HepG2 (cell line): ENCODE results near the gene TBX5. TPM values are rescaled to one million over a fixed set of nuclear protein-coding genes. Genes with fewer than 3 reads are reported as not detected.

ENCODE experiments used
- ATAC-seq: fragments of 200-7000 bp; cut with Tn5 transposase; 3 replicates; pipeline ENCODE4 v1.9.1; 2020; ENCODE audit warnings: mild to moderate bottlenecking, moderate library complexity
- BruUV-seq: library from RNA; stranded (reverse); fragments of 400-500 nt; replicated peaks from 2 replicates; lab custom pipeline; 2021; lab: Mats Ljungman, UMichigan
- CTCF ChIA-PET: fragments of 300-600 bp; formaldehyde crosslinking; extraction: SDS; loops from one replicate; lab custom pipeline; 2021; ENCODE audit warnings: low total read pairs, inconsistent platforms, low intra/inter-chr PET ratio; lab: Yijun Ruan, JAX
- POLR2A ChIA-PET: fragments of 350-600 bp; sonication (Branson Sonifier 250); formaldehyde crosslinking; loops from one replicate; lab custom pipeline; 2020; ENCODE audit warnings: antibody characterized with exemption, inconsistent platforms; lab: Yijun Ruan, JAX
- DNase-seq: peaks from one replicate; pipeline ENCODE4 v3.0.0-alpha.2; 2015; ENCODE audit warnings: low spot score
- FAIRE-seq: peaks from 3 replicates; lab custom pipeline; 2011; peaks lifted over from hg19 to GRCh38; lab: Jason Lieb, UNC
- H2AFZ ChIP-seq: one replicate; pipeline ENCODE4 v1.6.1; 2011; ENCODE audit warnings: low read length, inconsistent platforms
- H3K27ac ChIP-seq: fragments of 300-600 bp; 3 replicates; pipeline ENCODE4 v1.8.0; 2011; ENCODE audit warnings: mixed run types, mild to moderate bottlenecking, mixed read lengths, low read length, inconsistent platforms; ENCODE audit not compliant: insufficient read depth; ENCODE audit errors: extremely low read length
- H3K27me3 ChIP-seq, 2 experiments: fragments of 200-600 bp in 1 of 2; 2 replicates in 1 of 2; 3 replicates in 1 of 2; pipeline versions ENCODE4 v1.6.0 to v1.8.0; 2011; ENCODE audit warnings: low read length in 2 of 2, mild to moderate bottlenecking in 2 of 2, moderate library complexity in 2 of 2, inconsistent platforms in 1 of 2; ENCODE audit not compliant: insufficient read depth in 2 of 2, control insufficient read depth in 1 of 2
- H3K36me3 ChIP-seq, 2 experiments: fragments of 200-600 bp in 1 of 2; replicated peaks in 1 of 2; 2 replicates in 1 of 2; 3 replicates in 1 of 2; pipeline versions ENCODE4 v1.5.1 to v1.8.0; 2011; ENCODE audit warnings: low read length in 2 of 2, inconsistent platforms in 1 of 2; ENCODE audit not compliant: insufficient read depth in 2 of 2, control insufficient read depth in 1 of 2
- H3K4me1 ChIP-seq: 2 replicates; pipeline ENCODE4 v1.5.1; 2012; ENCODE audit warnings: low read length, inconsistent platforms; ENCODE audit not compliant: insufficient read depth
- H3K4me2 ChIP-seq: 2 replicates; pipeline ENCODE4 v1.6.0; 2011; ENCODE audit warnings: low read depth, low read length, inconsistent platforms
- H3K4me3 ChIP-seq, 3 experiments: fragments of 200-600 bp in 1 of 3; sonication (generic), shearing (Covaris generic) in 1 of 3; replicated peaks in 1 of 3; 2 replicates each; pipeline ENCODE4 v1.5.1; 2011 to 2016; ENCODE audit warnings: low read length in 3 of 3, inconsistent platforms in 2 of 3, low read depth in 2 of 3, mild to moderate bottlenecking in 2 of 3, control low read depth in 1 of 3, mixed read lengths in 1 of 3; ENCODE audit not compliant: insufficient read depth in 1 of 3
- H3K79me2 ChIP-seq: one replicate; pipeline ENCODE4 v1.6.1; 2011; ENCODE audit warnings: low read length, inconsistent platforms; ENCODE audit not compliant: insufficient read depth
- H3K9ac ChIP-seq: 2 replicates; pipeline ENCODE4 v1.6.0; 2011; ENCODE audit warnings: mild to moderate bottlenecking, low read depth, low read length, inconsistent platforms; ENCODE audit not compliant: insufficient read depth
- H3K9me3 ChIP-seq: 2 replicates; pipeline ENCODE4 v1.5.1; 2012; ENCODE audit warnings: mild to moderate bottlenecking, low read length
- H4K20me1 ChIP-seq: 2 replicates; pipeline ENCODE4 v1.6.0; 2011; ENCODE audit warnings: inconsistent platforms, mild to moderate bottlenecking, low read length, moderate library complexity; ENCODE audit not compliant: insufficient read depth
- ARNT ChIP-seq: fragments of 450-650 bp; IDR thresholded peaks from 2 replicates; pipeline ENCODE4 v1.6.1; 2017
- ATF7-NPFF ChIP-seq: sonication (generic); formaldehyde crosslinking; IDR thresholded peaks from 2 replicates; pipeline ENCODE4 v1.8.1; 2023; ENCODE audit warnings: mild to moderate bottlenecking, low read depth, missing genetic modification reagents, moderate library complexity
- CHCHD3 ChIP-seq: sonication (generic); formaldehyde crosslinking; IDR thresholded peaks from 2 replicates; pipeline ENCODE4 v1.8.0; 2022; ENCODE audit warnings: mild to moderate bottlenecking, missing genetic modification reagents, moderate library complexity
- DNMT1 ChIP-seq: sonication (generic); formaldehyde crosslinking; IDR thresholded peaks from 2 replicates; pipeline ENCODE4 v1.5.1; 2020; ENCODE audit warnings: mild to moderate bottlenecking, missing genetic modification reagents
- ERF ChIP-seq: IDR thresholded peaks from 2 replicates; pipeline ENCODE4 v1.6.1; 2018; ENCODE audit warnings: missing biosample characterization, missing genetic modification reagents
- KLF13 ChIP-seq: sonication (generic); formaldehyde crosslinking; IDR thresholded peaks from 2 replicates; pipeline ENCODE4 v1.4.0; 2020; ENCODE audit warnings: mild to moderate bottlenecking, missing genetic modification reagents
- RFX1 ChIP-seq: fragments of 450-650 bp; IDR thresholded peaks from 2 replicates; pipeline ENCODE4 v1.6.1; 2017
- YY1 ChIP-seq: IDR thresholded peaks from 2 replicates; pipeline ENCODE4 v1.6.1; 2011; ENCODE audit warnings: low read length, low read depth, moderate library complexity, mild to moderate bottlenecking; ENCODE audit not compliant: insufficient read depth, insufficient replicate concordance
- ZNF446 ChIP-seq: sonication (generic); formaldehyde crosslinking; IDR thresholded peaks from 2 replicates; pipeline ENCODE4 v1.5.0; 2020; ENCODE audit warnings: mild to moderate bottlenecking, missing genetic modification reagents
- ZNF451 ChIP-seq: sonication (generic); formaldehyde crosslinking; IDR thresholded peaks from 2 replicates; pipeline ENCODE4 v1.5.0; 2020; ENCODE audit warnings: mild to moderate bottlenecking, missing genetic modification reagents
- ZNF563 ChIP-seq: sonication (generic); formaldehyde crosslinking; IDR thresholded peaks from 2 replicates; pipeline ENCODE4 v1.8.0; 2022; ENCODE audit warnings: mild to moderate bottlenecking, moderate library complexity, missing genetic modification reagents
- ZNF570 ChIP-seq: sonication (generic); formaldehyde crosslinking; IDR thresholded peaks from 2 replicates; pipeline ENCODE4 v1.4.0; 2020; ENCODE audit warnings: mild to moderate bottlenecking, missing genetic modification reagents, borderline replicate concordance
- ZNF761 ChIP-seq: sonication (generic); formaldehyde crosslinking; conservative IDR thresholded peaks from 2 replicates; pipeline ENCODE4 v1.4.0; 2020; ENCODE audit warnings: mild to moderate bottlenecking, missing genetic modification reagents
- ZNF766 ChIP-seq: sonication (generic); formaldehyde crosslinking; IDR thresholded peaks from 2 replicates; pipeline ENCODE4 v1.5.0; 2020; ENCODE audit warnings: missing genetic modification reagents, borderline replicate concordance
- WGBS: methylation state at CpG from one replicate; pipeline ENCODE4 v1.1.6; 2017; ENCODE audit warnings: low lambda C conversion rate; 5-methylcytosine and 5-hydroxymethylcytosine counted together
- in situ Hi-C: cut with HindIII; loops from 2 replicates; pipeline ENCODE4 v1.10.0; 2017; ENCODE audit warnings: low pct_unique_long_range_greater_than_20kb; ENCODE audit not compliant: extremely low pct_ligation_motif_present
- intact Hi-C: fragments of 100-400 bp; cut with micrococcal nuclease; formaldehyde crosslinking; loops from one replicate; pipeline ENCODE4 v1.10.0; 2022; ENCODE audit not compliant: unreplicated experiment
- polyA plus RNA-seq, 8 experiments: library from polyadenylated mRNA; depleted of rRNA in 3 of 8; stranded (reverse) in 7 of 8; unstranded in 1 of 8; fragments of >200 nt; fragmentation: Illumina TruSeq in 4 of 8; extraction: Trizol in 4 of 8; gene quantifications; 2 replicates each; pipeline versions ENCODE4 v1.2.1 to v1.2.3, GENCODE V29; 2011 to 2016; ENCODE audit warnings: low read depth in 4 of 8, missing spikeins in 1 of 8, mixed read lengths in 1 of 8; ENCODE audit not compliant: insufficient read depth in 1 of 8
- total RNA-seq, 5 experiments: library from RNA; depleted of rRNA; stranded (reverse); fragments of >200 nt; fragmentation: Illumina TruSeq; extraction: Trizol; gene quantifications; 2 replicates each; pipeline ENCODE4 v1.2.3, GENCODE V29; 2016; ENCODE audit warnings: low read depth in 1 of 5
- TF ChIP-seq, protein P1 (sequence below): IDR thresholded peaks from 2 replicates; pipeline ENCODE4 v1.4.0; 2020; ENCODE audit warnings: mild to moderate bottlenecking, missing genetic modification reagents
- TF ChIP-seq, protein P2 (sequence below): sonication (generic); formaldehyde crosslinking; conservative IDR thresholded peaks from 2 replicates; pipeline ENCODE4 v1.4.0; 2020; ENCODE audit warnings: mild to moderate bottlenecking, missing genetic modification reagents, moderate library complexity
- TF ChIP-seq, protein P3 (sequence below): sonication (generic); formaldehyde crosslinking; IDR thresholded peaks from 2 replicates; pipeline ENCODE4 v1.4.0; 2020; ENCODE audit warnings: missing genetic modification reagents

TBX5 gene
- total and polyA plus RNA-seq, 2 of the 13 experiments (the other 11 are each of a cell fraction or from before 2014, with no cell fraction given): not detected

DNA sequence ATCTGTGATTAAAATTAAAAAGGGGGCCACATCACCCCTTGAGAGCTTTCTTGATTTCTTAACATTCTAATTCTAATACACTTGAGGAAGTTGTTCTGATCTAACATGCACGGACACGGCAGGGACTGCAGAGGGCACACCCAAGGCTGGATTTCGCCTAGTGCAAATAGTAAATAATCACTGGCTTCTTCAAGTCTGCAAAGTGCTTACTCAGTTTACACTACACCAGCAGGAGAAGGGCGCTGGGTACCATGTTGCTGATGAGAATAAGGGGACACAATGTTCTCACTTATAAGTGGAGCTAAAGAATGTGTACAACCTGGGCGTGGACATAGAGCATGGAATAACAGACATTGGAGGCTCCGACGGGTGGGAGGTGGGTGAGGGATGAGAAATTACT lies 34.2 kb downstream of the TBX5 start (continued):
- TF ChIP-seq ERF (CRISPR knock-in tag): no peak
- no peak for TF ChIP-seq RFX1
- no peak for TF ChIP-seq KLF13 (CRISPR knock-in tag)
- TF ChIP-seq CHCHD3: no peak
- TF ChIP-seq, protein P1, sequence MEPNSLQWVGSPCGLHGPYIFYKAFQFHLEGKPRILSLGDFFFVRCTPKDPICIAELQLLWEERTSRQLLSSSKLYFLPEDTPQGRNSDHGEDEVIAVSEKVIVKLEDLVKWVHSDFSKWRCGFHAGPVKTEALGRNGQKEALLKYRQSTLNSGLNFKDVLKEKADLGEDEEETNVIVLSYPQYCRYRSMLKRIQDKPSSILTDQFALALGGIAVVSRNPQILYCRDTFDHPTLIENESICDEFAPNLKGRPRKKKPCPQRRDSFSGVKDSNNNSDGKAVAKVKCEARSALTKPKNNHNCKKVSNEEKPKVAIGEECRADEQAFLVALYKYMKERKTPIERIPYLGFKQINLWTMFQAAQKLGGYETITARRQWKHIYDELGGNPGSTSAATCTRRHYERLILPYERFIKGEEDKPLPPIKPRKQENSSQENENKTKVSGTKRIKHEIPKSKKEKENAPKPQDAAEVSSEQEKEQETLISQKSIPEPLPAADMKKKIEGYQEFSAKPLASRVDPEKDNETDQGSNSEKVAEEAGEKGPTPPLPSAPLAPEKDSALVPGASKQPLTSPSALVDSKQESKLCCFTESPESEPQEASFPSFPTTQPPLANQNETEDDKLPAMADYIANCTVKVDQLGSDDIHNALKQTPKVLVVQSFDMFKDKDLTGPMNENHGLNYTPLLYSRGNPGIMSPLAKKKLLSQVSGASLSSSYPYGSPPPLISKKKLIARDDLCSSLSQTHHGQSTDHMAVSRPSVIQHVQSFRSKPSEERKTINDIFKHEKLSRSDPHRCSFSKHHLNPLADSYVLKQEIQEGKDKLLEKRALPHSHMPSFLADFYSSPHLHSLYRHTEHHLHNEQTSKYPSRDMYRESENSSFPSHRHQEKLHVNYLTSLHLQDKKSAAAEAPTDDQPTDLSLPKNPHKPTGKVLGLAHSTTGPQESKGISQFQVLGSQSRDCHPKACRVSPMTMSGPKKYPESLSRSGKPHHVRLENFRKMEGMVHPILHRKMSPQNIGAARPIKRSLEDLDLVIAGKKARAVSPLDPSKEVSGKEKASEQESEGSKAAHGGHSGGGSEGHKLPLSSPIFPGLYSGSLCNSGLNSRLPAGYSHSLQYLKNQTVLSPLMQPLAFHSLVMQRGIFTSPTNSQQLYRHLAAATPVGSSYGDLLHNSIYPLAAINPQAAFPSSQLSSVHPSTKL (CRISPR knock-in tag): no peak
- TF ChIP-seq YY1: no peak
- no peak for TF ChIP-seq ZNF570 (CRISPR knock-in tag)
- no peak for TF ChIP-seq ZNF451 (CRISPR knock-in tag)
- TF ChIP-seq ZNF446: no peak
- TF ChIP-seq DNMT1 (CRISPR knock-in tag): no peak
- TF ChIP-seq, all 625 proteins: peak for 0

DNA sequence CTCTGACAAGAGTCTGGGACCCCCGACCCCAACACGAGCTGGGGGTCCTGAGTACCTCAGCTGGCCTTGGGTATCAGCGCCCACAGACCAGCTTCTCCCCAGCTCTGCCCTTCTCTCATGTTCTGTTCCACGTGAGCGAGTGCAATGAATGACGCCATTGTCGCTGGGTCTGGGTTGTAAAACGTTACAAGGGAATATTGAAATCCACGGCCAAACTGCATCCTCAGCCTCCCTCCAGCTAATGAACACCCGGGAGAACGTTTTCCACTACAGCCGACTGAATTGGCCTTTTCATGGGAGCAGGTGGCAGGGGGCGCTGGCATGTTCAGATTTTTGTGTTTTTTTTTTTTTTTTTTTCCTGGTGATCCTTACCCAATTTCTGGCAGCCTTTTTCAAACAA lies 34.7 kb downstream of the TBX5 start:
- ChIA-PET POLR2A (no interaction called here), CTCF (no interaction called here)
- Histone ChIP-seq H4K20me1 (no peaks in the 10 kb centered on the region), H3K79me2 (no peaks in the 10 kb centered on the region), H3K36me3 (no peaks in the 10 kb centered on the region), H3K9me3 (peaks cover 3% of the 10 kb centered on the region), H3K27me3 (no peaks in the 10 kb centered on the region; a peak in 1 of 5 replicates), H3K4me1 (no peaks in the 10 kb centered on the region), H3K4me2 (no peak overlapping the region), H2AFZ (no peak overlapping the region), H3K27ac (no peak overlapping the region), H3K4me3 (no peak overlapping the region), H3K9ac (no peak overlapping the region)
- 31% methylated on average over 13 of the region's 13 CpGs for WGBS
- ATAC-seq (no peak), FAIRE-seq (no peak), DNase-seq (no peak)
- in situ Hi-C loops (no loop called here), intact Hi-C loops (no loop called here)
- no TSS peak for BruUV-seq
- TF ChIP-seq, protein P2, sequence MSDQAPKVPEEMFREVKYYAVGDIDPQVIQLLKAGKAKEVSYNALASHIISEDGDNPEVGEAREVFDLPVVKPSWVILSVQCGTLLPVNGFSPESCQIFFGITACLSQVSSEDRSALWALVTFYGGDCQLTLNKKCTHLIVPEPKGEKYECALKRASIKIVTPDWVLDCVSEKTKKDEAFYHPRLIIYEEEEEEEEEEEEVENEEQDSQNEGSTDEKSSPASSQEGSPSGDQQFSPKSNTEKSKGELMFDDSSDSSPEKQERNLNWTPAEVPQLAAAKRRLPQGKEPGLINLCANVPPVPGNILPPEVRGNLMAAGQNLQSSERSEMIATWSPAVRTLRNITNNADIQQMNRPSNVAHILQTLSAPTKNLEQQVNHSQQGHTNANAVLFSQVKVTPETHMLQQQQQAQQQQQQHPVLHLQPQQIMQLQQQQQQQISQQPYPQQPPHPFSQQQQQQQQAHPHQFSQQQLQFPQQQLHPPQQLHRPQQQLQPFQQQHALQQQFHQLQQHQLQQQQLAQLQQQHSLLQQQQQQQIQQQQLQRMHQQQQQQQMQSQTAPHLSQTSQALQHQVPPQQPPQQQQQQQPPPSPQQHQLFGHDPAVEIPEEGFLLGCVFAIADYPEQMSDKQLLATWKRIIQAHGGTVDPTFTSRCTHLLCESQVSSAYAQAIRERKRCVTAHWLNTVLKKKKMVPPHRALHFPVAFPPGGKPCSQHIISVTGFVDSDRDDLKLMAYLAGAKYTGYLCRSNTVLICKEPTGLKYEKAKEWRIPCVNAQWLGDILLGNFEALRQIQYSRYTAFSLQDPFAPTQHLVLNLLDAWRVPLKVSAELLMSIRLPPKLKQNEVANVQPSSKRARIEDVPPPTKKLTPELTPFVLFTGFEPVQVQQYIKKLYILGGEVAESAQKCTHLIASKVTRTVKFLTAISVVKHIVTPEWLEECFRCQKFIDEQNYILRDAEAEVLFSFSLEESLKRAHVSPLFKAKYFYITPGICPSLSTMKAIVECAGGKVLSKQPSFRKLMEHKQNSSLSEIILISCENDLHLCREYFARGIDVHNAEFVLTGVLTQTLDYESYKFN (CRISPR knock-in tag): no peak
- TF ChIP-seq ZNF766 (CRISPR knock-in tag) (no peak), ZNF761 (CRISPR knock-in tag) (no peak), ARNT (no peak), ATF7-NPFF (no peak), ZNF563 (no peak)
- TF ChIP-seq, protein P3, sequence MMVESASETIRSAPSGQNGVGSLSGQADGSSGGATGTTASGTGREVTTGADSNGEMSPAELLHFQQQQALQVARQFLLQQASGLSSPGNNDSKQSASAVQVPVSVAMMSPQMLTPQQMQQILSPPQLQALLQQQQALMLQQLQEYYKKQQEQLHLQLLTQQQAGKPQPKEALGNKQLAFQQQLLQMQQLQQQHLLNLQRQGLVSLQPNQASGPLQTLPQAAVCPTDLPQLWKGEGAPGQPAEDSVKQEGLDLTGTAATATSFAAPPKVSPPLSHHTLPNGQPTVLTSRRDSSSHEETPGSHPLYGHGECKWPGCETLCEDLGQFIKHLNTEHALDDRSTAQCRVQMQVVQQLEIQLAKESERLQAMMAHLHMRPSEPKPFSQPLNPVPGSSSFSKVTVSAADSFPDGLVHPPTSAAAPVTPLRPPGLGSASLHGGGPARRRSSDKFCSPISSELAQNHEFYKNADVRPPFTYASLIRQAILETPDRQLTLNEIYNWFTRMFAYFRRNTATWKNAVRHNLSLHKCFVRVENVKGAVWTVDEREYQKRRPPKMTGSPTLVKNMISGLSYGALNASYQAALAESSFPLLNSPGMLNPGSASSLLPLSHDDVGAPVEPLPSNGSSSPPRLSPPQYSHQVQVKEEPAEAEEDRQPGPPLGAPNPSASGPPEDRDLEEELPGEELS: no peak
